IPS-20b (cell line): ENCODE measurements around the gene MTHFSD.

Experiments used
- H3K27ac ChIP-seq: one replicate; pipeline ENCODE4 v1.5.1; 2013; ENCODE audit warnings: low read length
- H3K27me3 ChIP-seq: 2 replicates; pipeline ENCODE4 v1.6.1; 2013; ENCODE audit warnings: mild to moderate bottlenecking, low read length, inconsistent platforms; ENCODE audit not compliant: insufficient read depth
- H3K36me3 ChIP-seq: 2 replicates; pipeline ENCODE4 v1.6.1; 2013; ENCODE audit warnings: low read depth, mild to moderate bottlenecking, inconsistent platforms, low read length, moderate library complexity; ENCODE audit not compliant: insufficient read depth
- H3K4me1 ChIP-seq: 2 replicates; pipeline ENCODE4 v1.6.1; 2013; ENCODE audit warnings: mild to moderate bottlenecking, control low read depth, inconsistent platforms, low read length, moderate library complexity; ENCODE audit not compliant: insufficient read depth
- H3K4me3 ChIP-seq: 2 replicates; pipeline ENCODE4 v1.5.1; 2013; ENCODE audit warnings: mild to moderate bottlenecking, low read length, inconsistent platforms
- H3K9ac ChIP-seq: 2 replicates; pipeline ENCODE4 v1.6.1; 2013; ENCODE audit warnings: low read depth, mild to moderate bottlenecking, inconsistent platforms, low read length, moderate library complexity
- H3K9me3 ChIP-seq: 2 replicates; pipeline ENCODE4 v1.6.1; 2013; ENCODE audit warnings: mild to moderate bottlenecking, low read depth, low read length, inconsistent platforms; ENCODE audit not compliant: insufficient read depth

Gene MTHFSD

DNA sequence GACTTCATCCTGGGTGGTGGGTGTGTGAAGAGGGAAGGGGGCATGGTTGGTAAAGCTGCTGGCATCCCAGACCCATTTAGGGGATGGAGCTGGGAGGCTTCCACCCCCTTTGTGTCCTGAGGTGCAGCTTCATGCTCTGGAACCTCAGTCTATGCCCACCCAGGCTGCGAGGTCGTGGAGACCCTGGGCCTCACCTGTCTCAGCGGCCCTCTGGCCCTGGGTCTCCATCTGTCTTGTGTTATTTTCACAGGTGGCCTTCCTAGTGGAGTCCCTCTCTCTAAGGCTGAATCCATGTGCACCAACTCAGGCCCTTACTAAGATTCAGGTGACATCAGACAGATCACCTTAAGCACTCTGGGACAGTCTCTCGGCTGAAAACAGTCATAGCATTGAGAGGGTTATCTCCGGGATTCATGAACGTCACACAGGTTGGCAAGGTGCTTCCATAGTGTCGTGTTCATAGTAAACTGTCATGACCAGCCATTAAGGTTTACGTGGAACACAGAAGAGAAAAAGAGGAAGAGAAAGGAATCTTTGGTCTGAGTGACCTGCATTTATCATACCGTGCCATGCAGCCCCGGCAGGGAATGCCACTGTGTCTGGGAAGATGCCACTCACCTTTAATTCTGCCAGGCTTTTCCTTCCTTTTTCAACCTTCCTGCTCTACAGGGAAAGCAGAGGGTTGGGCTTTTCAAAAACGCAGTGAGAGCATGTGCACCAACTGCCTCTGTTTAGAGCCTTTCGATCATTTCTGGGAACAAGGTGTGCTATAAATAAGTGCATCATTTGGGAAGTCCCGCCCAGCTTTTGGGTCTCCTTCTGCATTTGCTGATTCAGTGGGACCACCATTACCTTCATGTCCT, 18.8 kb upstream of the MTHFSD start:
- H3K9me3 ChIP-seq = no peaks in the 10 kb centered on the region; the same call in 1 of the 2 replicates
- H3K4me1 ChIP-seq = peaks cover 38% of the 10 kb centered on the region
- H3K9ac ChIP-seq = no peak overlapping the region
- H3K27me3 ChIP-seq = peaks cover 100% of the 10 kb centered on the region
- no peak overlapping the region for H3K27ac ChIP-seq
- no peak overlapping the region for H3K4me3 ChIP-seq
- no peaks in the 10 kb centered on the region for H3K36me3 ChIP-seq

DNA sequence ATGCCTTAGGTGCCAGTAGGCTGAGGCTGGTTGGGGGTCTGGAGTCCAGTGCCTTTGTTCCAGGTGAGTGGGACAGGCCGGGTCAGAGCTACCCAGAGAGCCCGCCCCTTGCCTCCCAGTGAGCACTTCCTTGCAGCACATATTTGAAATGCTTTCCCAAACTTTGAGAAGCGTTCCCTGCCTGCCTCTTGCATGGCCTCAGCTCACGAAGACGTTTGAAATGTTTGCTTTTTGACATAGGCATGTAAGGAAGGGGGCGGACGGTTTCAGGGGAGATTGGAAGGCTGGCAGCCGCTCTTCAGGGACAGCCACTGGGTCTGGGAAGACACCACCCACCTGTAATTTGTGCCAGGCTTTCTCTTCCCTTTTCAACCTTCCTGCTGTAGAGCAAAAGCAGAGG, 18.2 kb upstream of the MTHFSD start:
- Histone ChIP-seq H3K4me3 (no peak overlapping the region), H3K9ac (no peak overlapping the region), H3K4me1 (peaks cover 37% of the 10 kb centered on the region), H3K27ac (no peak overlapping the region), H3K27me3 (peaks cover 100% of the 10 kb centered on the region), H3K36me3 (no peaks in the 10 kb centered on the region), H3K9me3 (no peaks in the 10 kb centered on the region; the same call in 1 of the 2 replicates)

DNA sequence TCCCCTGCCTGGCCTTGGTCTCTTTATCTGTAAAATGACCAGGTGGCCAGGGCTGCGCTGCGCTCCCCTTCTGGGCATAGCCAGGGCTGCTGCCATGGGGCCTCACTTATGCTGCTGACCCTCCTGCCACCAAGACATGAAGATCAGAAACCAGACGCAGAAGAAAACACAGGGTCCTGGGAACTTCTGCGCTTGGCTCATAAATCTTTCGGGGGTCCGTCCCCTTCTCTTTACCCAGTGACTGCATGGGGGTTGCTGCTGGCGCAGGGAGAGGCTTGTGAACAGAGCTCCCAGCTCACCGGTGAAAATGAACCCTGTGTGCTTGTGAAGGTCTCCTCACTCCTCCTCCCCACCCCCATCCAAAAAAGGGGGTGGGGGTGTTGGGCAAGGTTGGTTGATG, 17.6 kb upstream of the MTHFSD start:
- Histone ChIP-seq H3K36me3 (no peaks in the 10 kb centered on the region), H3K4me3 (no peak overlapping the region), H3K9me3 (no peaks in the 10 kb centered on the region; the same call in 1 of the 2 replicates), H3K4me1 (peaks cover 35% of the 10 kb centered on the region), H3K27ac (no peak overlapping the region), H3K27me3 (peaks cover 100% of the 10 kb centered on the region), H3K9ac (no peak overlapping the region)

DNA sequence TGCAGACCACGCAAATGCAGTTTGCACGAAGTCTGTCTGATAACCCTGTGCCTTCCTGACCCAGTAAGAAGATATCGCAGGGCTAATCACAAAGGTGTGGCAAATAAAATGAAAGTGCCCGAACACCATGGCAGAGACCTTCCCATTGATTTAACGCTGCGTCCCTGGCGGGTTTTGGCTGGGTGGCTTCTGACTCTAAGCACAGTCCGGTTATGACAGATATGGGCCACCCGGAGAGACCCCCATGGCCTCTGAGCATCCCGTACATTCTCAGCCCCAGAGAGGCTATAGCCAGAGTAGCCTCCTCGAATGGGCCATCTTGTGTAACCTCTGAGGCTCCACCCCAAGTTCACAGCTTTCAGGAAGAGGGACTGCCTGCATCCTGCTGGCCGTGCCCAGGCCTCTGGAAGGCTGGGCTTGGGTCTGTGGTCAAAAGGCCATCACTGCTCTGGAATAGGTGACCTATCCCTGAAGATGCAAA, 17.0 kb upstream of the MTHFSD start:
- Histone ChIP-seq H3K36me3 (no peaks in the 10 kb centered on the region), H3K27ac (no peak overlapping the region), H3K4me3 (no peak overlapping the region), H3K27me3 (peaks cover 100% of the 10 kb centered on the region), H3K9ac (no peak overlapping the region), H3K4me1 (peaks cover 29% of the 10 kb centered on the region), H3K9me3 (no peaks in the 10 kb centered on the region; the same call in 1 of the 2 replicates)

DNA sequence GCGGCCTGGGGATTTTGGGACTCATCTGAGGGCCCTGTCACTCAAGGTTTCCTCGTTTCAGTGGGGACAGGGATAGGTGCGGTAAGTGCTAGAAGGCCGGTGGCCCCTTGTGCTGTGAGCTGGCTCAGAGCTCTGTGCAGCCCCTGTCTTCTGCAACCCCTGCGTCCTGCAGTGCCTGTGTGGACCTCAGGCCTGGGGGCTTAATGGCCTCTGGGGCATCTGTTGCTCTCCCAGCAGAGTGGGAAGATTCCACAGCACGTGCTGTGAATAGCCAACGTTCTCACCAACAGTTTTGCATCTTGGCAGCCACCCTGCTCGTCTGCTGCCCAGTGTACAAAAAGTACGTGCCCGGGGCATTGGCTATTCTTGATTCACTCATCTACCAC, 16.5 kb upstream of the MTHFSD start:
- Histone ChIP-seq H3K27me3 (peaks cover 99% of the 10 kb centered on the region), H3K36me3 (no peaks in the 10 kb centered on the region), H3K9ac (no peak overlapping the region), H3K9me3 (no peaks in the 10 kb centered on the region; the same call in 1 of the 2 replicates), H3K27ac (no peak overlapping the region), H3K4me1 (peaks cover 24% of the 10 kb centered on the region), H3K4me3 (no peak overlapping the region)

DNA sequence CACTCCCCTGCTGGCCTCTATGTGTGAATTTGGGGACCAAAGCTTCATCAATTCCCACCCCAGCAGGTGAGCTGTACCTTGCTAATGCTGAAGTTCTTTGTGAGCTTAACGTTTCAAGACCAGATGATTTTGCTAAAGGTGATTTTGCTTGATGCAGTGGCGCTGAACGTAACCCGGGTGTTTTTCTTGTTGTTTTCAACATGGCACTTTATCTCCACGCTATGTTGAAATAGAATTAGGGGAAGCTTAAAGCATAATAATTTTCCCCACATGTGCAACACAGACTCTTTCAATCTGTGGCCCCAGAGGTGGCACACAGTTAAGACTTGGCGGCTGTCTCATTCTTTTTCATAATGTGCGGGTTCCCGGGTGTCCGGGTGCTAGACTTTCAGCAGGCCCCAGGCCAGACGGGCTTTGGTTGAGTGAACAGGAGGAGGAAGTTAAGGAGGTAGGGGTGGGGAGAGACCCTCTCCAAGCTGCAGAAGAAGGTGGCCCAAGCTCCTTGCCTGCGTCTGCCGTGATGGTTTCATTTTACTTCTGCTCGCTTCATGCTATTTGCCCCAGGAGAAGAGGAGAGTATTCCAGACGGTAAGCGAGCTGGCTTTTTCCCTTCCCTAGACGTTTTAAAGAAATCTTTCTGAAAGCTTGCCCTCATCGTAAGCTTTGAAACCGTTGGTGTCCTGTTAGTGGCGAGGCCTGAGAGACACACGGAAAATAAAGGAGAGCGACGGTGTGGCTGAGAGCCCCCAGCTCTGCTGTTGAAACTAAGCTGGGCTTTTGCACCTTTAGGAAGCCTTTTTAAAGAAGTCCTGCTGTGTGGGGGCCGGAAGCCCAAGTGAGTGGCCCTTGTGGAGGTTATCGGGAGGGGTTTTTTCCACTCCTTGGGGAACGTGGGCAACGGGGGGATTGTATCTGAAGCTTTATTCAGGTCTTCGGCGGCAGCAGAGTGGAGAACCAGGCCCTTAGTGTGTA, 15.8 kb upstream of the MTHFSD start:
- Histone ChIP-seq H3K36me3 (no peaks in the 10 kb centered on the region), H3K27me3 (peaks cover 99% of the 10 kb centered on the region), H3K9ac (no peak overlapping the region), H3K4me3 (no peak overlapping the region), H3K4me1 (peaks cover 23% of the 10 kb centered on the region), H3K9me3 (no peaks in the 10 kb centered on the region; the same call in 1 of the 2 replicates), H3K27ac (no peak overlapping the region)

DNA sequence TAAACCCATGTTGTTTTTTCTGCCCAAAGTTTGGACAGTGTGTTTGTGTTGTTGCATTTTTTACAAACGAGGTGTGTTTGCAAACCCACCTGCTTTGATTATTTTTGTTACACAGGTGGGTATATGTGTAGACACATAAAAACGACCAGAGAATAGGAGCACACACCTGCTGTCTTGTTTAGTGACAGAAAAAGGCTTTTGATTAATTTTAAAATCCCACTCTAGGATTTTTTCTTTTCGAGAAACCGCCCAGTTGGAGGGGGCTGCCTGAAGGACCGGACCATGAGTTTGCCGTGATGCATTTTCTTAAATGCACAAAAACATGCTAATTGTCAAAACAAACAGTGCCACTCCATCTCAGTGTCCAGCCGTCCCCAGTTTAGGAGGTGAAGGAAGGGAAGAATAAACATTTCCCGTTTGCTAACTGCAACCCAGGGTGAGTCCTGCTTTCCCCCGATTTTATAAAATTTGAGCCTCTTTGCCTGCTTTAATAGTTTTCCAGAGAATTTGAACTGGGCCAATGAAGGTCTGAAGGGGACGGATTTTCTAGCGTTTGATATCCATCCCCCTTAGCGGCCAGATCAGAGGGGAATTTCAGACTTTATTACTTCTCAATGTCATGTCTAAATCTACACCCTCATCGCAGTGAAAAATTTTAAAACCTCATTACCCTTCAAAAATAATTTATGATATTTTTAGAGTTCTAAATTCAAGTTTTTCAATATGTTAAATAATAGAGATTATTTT, 14.8 kb upstream of the MTHFSD start:
- no peak overlapping the region for H3K27ac ChIP-seq
- H3K4me3 ChIP-seq = no peak overlapping the region
- H3K9me3 ChIP-seq = no peaks in the 10 kb centered on the region; the same call in 1 of the 2 replicates
- H3K9ac ChIP-seq = no peak overlapping the region
- H3K27me3 ChIP-seq = peaks cover 99% of the 10 kb centered on the region
- no peaks in the 10 kb centered on the region for H3K36me3 ChIP-seq
- peaks cover 17% of the 10 kb centered on the region for H3K4me1 ChIP-seq

DNA sequence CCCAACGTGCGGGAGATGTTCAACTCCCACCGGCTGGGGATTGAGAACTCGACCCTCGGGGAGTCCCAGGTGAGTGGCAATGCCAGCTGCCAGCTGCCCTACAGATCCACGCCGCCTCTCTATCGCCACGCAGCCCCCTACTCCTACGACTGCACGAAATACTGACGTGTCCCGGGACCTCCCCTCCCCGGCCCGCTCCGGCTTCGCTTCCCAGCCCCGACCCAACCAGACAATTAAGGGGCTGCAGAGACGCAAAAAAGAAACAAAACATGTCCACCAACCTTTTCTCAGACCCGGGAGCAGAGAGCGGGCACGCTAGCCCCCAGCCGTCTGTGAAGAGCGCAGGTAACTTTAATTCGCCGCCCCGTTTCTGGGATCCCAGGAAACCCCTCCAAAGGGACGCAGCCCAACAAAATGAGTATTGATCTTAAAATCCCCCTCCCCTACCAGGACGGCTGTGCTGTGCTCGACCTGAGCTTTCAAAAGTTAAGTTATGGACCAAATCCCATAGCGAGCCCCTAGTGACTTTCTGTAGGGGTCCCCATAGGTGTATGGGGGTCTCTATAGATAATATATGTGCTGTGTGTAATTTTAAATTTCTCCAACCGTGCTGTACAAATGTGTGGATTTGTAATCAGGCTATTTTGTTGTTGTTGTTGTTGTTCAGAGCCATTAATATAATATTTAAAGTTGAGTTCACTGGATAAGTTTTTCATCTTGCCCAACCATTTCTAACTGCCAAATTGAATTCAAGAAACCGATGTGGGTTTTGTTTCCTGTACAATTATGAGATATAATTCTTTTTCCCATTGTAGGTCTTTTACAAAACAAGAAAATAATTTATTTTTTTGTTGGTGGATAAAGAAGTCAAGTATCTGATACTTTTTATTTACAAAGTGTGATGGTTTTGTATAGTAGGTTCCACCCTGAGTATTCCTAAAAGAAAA, 13.9 kb upstream of the MTHFSD start:
- Histone ChIP-seq H3K27me3 (peaks cover 99% of the 10 kb centered on the region), H3K36me3 (no peaks in the 10 kb centered on the region), H3K9ac (no peak overlapping the region), H3K9me3 (no peaks in the 10 kb centered on the region; the same call in 1 of the 2 replicates), H3K4me3 (no peak overlapping the region), H3K4me1 (peaks cover 19% of the 10 kb centered on the region), H3K27ac (no peak overlapping the region)

DNA sequence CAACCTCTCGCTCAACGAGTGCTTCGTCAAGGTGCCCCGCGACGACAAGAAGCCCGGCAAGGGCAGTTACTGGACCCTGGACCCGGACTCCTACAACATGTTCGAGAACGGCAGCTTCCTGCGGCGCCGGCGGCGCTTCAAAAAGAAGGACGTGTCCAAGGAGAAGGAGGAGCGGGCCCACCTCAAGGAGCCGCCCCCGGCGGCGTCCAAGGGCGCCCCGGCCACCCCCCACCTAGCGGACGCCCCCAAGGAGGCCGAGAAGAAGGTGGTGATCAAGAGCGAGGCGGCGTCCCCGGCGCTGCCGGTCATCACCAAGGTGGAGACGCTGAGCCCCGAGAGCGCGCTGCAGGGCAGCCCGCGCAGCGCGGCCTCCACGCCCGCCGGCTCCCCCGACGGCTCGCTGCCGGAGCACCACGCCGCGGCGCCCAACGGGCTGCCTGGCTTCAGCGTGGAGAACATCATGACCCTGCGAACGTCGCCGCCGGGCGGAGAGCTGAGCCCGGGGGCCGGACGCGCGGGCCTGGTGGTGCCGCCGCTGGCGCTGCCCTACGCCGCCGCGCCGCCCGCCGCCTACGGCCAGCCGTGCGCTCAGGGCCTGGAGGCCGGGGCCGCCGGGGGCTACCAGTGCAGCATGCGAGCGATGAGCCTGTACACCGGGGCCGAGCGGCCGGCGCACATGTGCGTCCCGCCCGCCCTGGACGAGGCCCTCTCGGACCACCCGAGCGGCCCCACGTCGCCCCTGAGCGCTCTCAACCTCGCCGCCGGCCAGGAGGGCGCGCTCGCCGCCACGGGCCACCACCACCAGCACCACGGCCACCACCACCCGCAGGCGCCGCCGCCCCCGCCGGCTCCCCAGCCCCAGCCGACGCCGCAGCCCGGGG, 12.9 kb upstream of the MTHFSD start:
- no peak overlapping the region for H3K4me3 ChIP-seq
- peaks cover 99% of the 10 kb centered on the region for H3K27me3 ChIP-seq
- H3K9me3 ChIP-seq = no peaks in the 10 kb centered on the region; the same call in 1 of the 2 replicates
- no peak overlapping the region for H3K27ac ChIP-seq
- H3K4me1 ChIP-seq = peaks cover 14% of the 10 kb centered on the region; the same call in 1 of the 2 replicates
- no peak overlapping the region for H3K9ac ChIP-seq
- H3K36me3 ChIP-seq = no peaks in the 10 kb centered on the region
